GM12878 (cell line): ENCODE data around the gene FXYD6. TPM values are rescaled to one million over a fixed set of nuclear protein-coding genes. Genes with fewer than 3 reads are reported as not detected.

Experiments used
- ATAC-seq: fragments of 200-7000 bp; cut with Tn5 transposase; 3 replicates; pipeline ENCODE4 v1.9.1; 2020; ENCODE audit warnings: mild to moderate bottlenecking, moderate library complexity
- BruUV-seq: library from RNA; stranded (reverse); fragments of 400-500 nt; replicated peaks from 2 replicates; lab custom pipeline; 2021; lab: Mats Ljungman, UMichigan
- CTCF ChIA-PET: fragments of 300-600 bp; sonication (Branson Sonifier 250); formaldehyde crosslinking; extraction: SDS; loops from one replicate; lab custom pipeline; 2021; ENCODE audit warnings: inconsistent platforms; lab: Yijun Ruan, JAX
- POLR2A ChIA-PET: fragments of 350-600 bp; formaldehyde crosslinking; extraction: SDS; loops from one replicate; lab custom pipeline; 2021; ENCODE audit warnings: inconsistent platforms; lab: Charles Lee
- RAD21 ChIA-PET: fragments of 300-600 bp; sonication (Branson Sonifier 250); formaldehyde crosslinking; loops from one replicate; lab custom pipeline; 2023; ENCODE audit warnings: antibody characterized with exemption; ENCODE audit not compliant: unreplicated experiment; lab: Charles Lee
- SMC1A ChIA-PET: fragments of 300-600 bp; sonication (Branson Sonifier 250); formaldehyde crosslinking; loops from one replicate; lab custom pipeline; 2023; ENCODE audit not compliant: unreplicated experiment, uncharacterized antibody; lab: Charles Lee
- DNase-seq: peaks from one replicate; pipeline ENCODE4 v3.0.0-alpha.2; 2011; ENCODE audit warnings: low read depth, low spot score
- FAIRE-seq: peaks from 3 replicates; lab custom pipeline; 2011; peaks lifted over from hg19 to GRCh38; lab: Jason Lieb, UNC
- H2AFZ ChIP-seq: 2 replicates; pipeline ENCODE4 v1.6.0; 2011; ENCODE audit warnings: low read depth, low read length, control low read depth; ENCODE audit not compliant: control insufficient read depth
- H3K27ac ChIP-seq: 2 replicates; pipeline ENCODE4 v1.5.1; 2011; ENCODE audit warnings: control low read depth; ENCODE audit not compliant: control insufficient read depth, insufficient read depth
- H3K27me3 ChIP-seq, 2 experiments: replicated peaks in 1 of 2; 2 replicates each; pipeline versions ENCODE4 v1.6.0 to v1.6.1; 2011; ENCODE audit warnings: low read length in 1 of 2; ENCODE audit not compliant: control insufficient read depth in 2 of 2, insufficient read depth in 2 of 2
- H3K36me3 ChIP-seq, 2 experiments: 2 replicates each; pipeline ENCODE4 v1.5.1; 2011; ENCODE audit warnings: low read length in 1 of 2; ENCODE audit not compliant: control insufficient read depth in 2 of 2, insufficient read depth in 2 of 2
- H3K4me1 ChIP-seq: 2 replicates; pipeline ENCODE4 v1.6.1; 2011; ENCODE audit warnings: mild to moderate bottlenecking, low read length, moderate library complexity, mixed read lengths; ENCODE audit not compliant: control insufficient read depth, insufficient read depth
- H3K4me2 ChIP-seq: 2 replicates; pipeline ENCODE4 v1.6.0; 2011; ENCODE audit warnings: control low read depth; ENCODE audit not compliant: control insufficient read depth, insufficient read depth
- H3K4me3 ChIP-seq: fragments of 200-600 bp; sonication (generic); 2 replicates; pipeline ENCODE4 v1.5.1; 2016
- H3K79me2 ChIP-seq: 2 replicates; pipeline ENCODE4 v1.6.0; 2011; ENCODE audit warnings: low read length; ENCODE audit not compliant: control insufficient read depth, insufficient read depth
- H3K9ac ChIP-seq: 2 replicates; pipeline ENCODE4 v1.8.0; 2011; ENCODE audit warnings: low read length, control low read depth, mixed read lengths; ENCODE audit not compliant: control insufficient read depth, insufficient read depth
- H3K9me3 ChIP-seq: replicated peaks from 3 replicates; pipeline ENCODE4 v1.5.1; 2011; ENCODE audit warnings: mild to moderate bottlenecking, low read length; ENCODE audit not compliant: control insufficient read depth, insufficient read depth
- H4K20me1 ChIP-seq: 2 replicates; pipeline ENCODE4 v1.6.0; 2011; ENCODE audit not compliant: control insufficient read depth, insufficient read depth
- BACH1 ChIP-seq: fragments of 450-650 bp; IDR thresholded peaks from 2 replicates; pipeline ENCODE4 v1.6.1; 2017; ENCODE audit warnings: mild to moderate bottlenecking, borderline replicate concordance
- EED ChIP-seq: sonication (generic); IDR thresholded peaks from 2 replicates; pipeline ENCODE4 v1.6.1; 2016; ENCODE audit warnings: antibody characterized with exemption, low read depth
- EZH2 ChIP-seq: IDR thresholded peaks from 2 replicates; pipeline ENCODE4 v1.6.1; 2012; ENCODE audit warnings: low read depth, mild to moderate bottlenecking, control low read depth, inconsistent platforms, low read length, borderline replicate concordance; ENCODE audit not compliant: control insufficient read depth
- FOXK2 ChIP-seq: fragments of 450-650 bp; IDR thresholded peaks from 2 replicates; pipeline ENCODE4 v1.6.1; 2017; ENCODE audit warnings: mild to moderate bottlenecking, moderate library complexity
- HCFC1 ChIP-seq: fragments of 150-350 bp; IDR thresholded peaks from 2 replicates; pipeline ENCODE4 v1.6.1; 2014; ENCODE audit warnings: low read length
- HDAC2 ChIP-seq: fragments of 200-600 bp; sonication (generic); IDR thresholded peaks from 2 replicates; pipeline ENCODE4 v1.6.1; 2017
- MYB ChIP-seq: fragments of 150-350 bp; IDR thresholded peaks from 2 replicates; pipeline ENCODE4 v1.6.1; 2014; ENCODE audit warnings: mild to moderate bottlenecking, low read depth, low read length, borderline replicate concordance
- MYC ChIP-seq: IDR thresholded peaks from 2 replicates; pipeline ENCODE4 v1.6.1; 2011; ENCODE audit warnings: mild to moderate bottlenecking, low read length, moderate library complexity, inconsistent platforms; ENCODE audit not compliant: insufficient read depth, insufficient replicate concordance, insufficient read length, severe bottlenecking
- NBN ChIP-seq: fragments of 450-650 bp; IDR thresholded peaks from 2 replicates; pipeline ENCODE4 v1.6.1; 2016
- SKIL ChIP-seq: fragments of 450-650 bp; IDR thresholded peaks from 2 replicates; pipeline ENCODE4 v1.6.1; 2017; ENCODE audit warnings: mild to moderate bottlenecking, low read depth, inconsistent platforms; ENCODE audit not compliant: poor library complexity, severe bottlenecking
- ZBTB4 ChIP-seq: fragments of 450-650 bp; formaldehyde crosslinking; IDR thresholded peaks from 2 replicates; pipeline ENCODE4 v1.4.0; 2022; ENCODE audit warnings: mild to moderate bottlenecking, moderate library complexity
- ZNF217 ChIP-seq: fragments of 450-650 bp; IDR thresholded peaks from 2 replicates; pipeline ENCODE4 v1.6.1; 2017; ENCODE audit warnings: antibody characterized with exemption, mild to moderate bottlenecking
- WGBS: methylation state at CpG from one replicate; pipeline ENCODE4 v1.1.6; 2016; ENCODE audit warnings: low lambda C conversion rate; ENCODE audit not compliant: insufficient replicate concordance, insufficient coverage; ENCODE audit errors: missing lambda C conversion rate; 5-methylcytosine and 5-hydroxymethylcytosine counted together
- in situ Hi-C: fragments of 300-500 bp; cut with MboI; formaldehyde crosslinking; loops from 9 replicates; pipeline ENCODE4 v1.14.3; 2018; ENCODE audit warnings: mixed read lengths
- intact Hi-C: fragments of 100-400 bp; cut with micrococcal nuclease; formaldehyde crosslinking; loops from one replicate; pipeline ENCODE4 v1.14.2; 2022; ENCODE audit not compliant: unreplicated experiment
- polyA plus RNA-seq, 11 experiments: library from polyadenylated mRNA; depleted of rRNA in 4 of 11; unstranded in 6 of 11; stranded (reverse) in 5 of 11; fragments of >200 nt; fragmentation: Nextera tagmentation in 4 of 11; fragmentation: Illumina TruSeq in 1 of 11; extraction: Ambion mirVana in 4 of 11; extraction: Trizol in 1 of 11; gene quantifications; 1 replicate in 1 of 11; 2 replicates in 10 of 11; pipeline versions ENCODE4 v1.2.1 to v1.2.3, GENCODE V29; 2011 to 2016; ENCODE audit warnings: inconsistent platforms in 2 of 11, missing spikeins in 2 of 11, low read depth in 1 of 11
- total RNA-seq, 4 experiments: library from RNA; depleted of rRNA in 3 of 4; stranded (reverse); fragments of >200 nt in 3 of 4; fragmentation: Illumina TruSeq in 1 of 4; extraction: Trizol in 1 of 4; gene quantifications; 2 replicates each; pipeline versions ENCODE4 v1.2.1 to v1.2.3, GENCODE V29; 2013 to 2021
- TF ChIP-seq, protein P1 (sequence below): fragments of 150-350 bp; IDR thresholded peaks from 2 replicates; pipeline ENCODE4 v1.6.1; 2016; ENCODE audit warnings: low read depth, low read length

The FXYD6 gene
- total and polyA plus RNA-seq, 10 of the 15 experiments (the other 5 are each of a cell fraction or from before 2014, with no cell fraction given), result 0.09 to 2.0 (median 0.23) TPM; not detected in 2

GRCh38 chr11:117794135-117794534, 82.3 kb downstream of the FXYD6 start:
- ChIA-PET RAD21 (no interaction called here), SMC1A (no interaction called here), POLR2A (no interaction called here), CTCF (interaction anchor here (1.4 kb wide), 1 partner anchor 14 kb away, joined by 7 read pairs; no protein-coding TSS in a partner anchor)
- H3K9ac ChIP-seq, result no peak overlapping the region
- BruUV-seq, result no TSS peak
- H3K9me3 ChIP-seq, result no peaks in the 10 kb centered on the region
- in situ Hi-C loops, result no loop called here
- DNase-seq (no peak), FAIRE-seq (no peak), ATAC-seq (no peak)
- H3K4me2 ChIP-seq, result no peak overlapping the region
- WGBS, result 65% methylated on average over 10 of the region's 10 CpGs
- no peak overlapping the region for H3K4me3 ChIP-seq
- H3K27ac ChIP-seq, result no peak overlapping the region
- peaks cover 4 to 10% of the 10 kb centered on the region in 2 experiments; a peak in 3 of 4 replicates for H3K27me3 ChIP-seq
- no peaks in the 10 kb centered on the region for H4K20me1 ChIP-seq
- H2AFZ ChIP-seq, result no peak overlapping the region
- no peaks in the 10 kb centered on the region for H3K4me1 ChIP-seq
- no peaks in the 10 kb centered on the region for H3K36me3 ChIP-seq
- intact Hi-C loops, result no loop called here
- no peaks in the 10 kb centered on the region for H3K79me2 ChIP-seq
- TF ChIP-seq, protein P1, sequence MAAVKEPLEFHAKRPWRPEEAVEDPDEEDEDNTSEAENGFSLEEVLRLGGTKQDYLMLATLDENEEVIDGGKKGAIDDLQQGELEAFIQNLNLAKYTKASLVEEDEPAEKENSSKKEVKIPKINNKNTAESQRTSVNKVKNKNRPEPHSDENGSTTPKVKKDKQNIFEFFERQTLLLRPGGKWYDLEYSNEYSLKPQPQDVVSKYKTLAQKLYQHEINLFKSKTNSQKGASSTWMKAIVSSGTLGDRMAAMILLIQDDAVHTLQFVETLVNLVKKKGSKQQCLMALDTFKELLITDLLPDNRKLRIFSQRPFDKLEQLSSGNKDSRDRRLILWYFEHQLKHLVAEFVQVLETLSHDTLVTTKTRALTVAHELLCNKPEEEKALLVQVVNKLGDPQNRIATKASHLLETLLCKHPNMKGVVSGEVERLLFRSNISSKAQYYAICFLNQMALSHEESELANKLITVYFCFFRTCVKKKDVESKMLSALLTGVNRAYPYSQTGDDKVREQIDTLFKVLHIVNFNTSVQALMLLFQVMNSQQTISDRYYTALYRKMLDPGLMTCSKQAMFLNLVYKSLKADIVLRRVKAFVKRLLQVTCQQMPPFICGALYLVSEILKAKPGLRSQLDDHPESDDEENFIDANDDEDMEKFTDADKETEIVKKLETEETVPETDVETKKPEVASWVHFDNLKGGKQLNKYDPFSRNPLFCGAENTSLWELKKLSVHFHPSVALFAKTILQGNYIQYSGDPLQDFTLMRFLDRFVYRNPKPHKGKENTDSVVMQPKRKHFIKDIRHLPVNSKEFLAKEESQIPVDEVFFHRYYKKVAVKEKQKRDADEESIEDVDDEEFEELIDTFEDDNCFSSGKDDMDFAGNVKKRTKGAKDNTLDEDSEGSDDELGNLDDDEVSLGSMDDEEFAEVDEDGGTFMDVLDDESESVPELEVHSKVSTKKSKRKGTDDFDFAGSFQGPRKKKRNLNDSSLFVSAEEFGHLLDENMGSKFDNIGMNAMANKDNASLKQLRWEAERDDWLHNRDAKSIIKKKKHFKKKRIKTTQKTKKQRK, result no peak
- TF ChIP-seq HDAC2, result no peak
- no peak for TF ChIP-seq ZNF217
- TF ChIP-seq BACH1, result no peak
- no peak for TF ChIP-seq EED
- no peak for TF ChIP-seq EZH2
- no peak for TF ChIP-seq FOXK2
- TF ChIP-seq ZBTB4, result no peak
- no peak for TF ChIP-seq NBN
- TF ChIP-seq MYC, result no peak
- TF ChIP-seq MYB, result no peak
- no peak for TF ChIP-seq SKIL
- no peak for TF ChIP-seq HCFC1
